Lower lobe of right lung (tissue), 2 donors: Measurements from ENCODE around the gene NKD1. TPM values are rescaled to one million over a fixed set of nuclear protein-coding genes. Genes with fewer than 3 reads are reported as not detected.

ENCODE experiments used
- ATAC-seq, 2 donors: fragments of 200-7000 bp; cut with Tn5 transposase; one replicate each; pipeline ENCODE4 v1.9.1; 2020 to 2022; ENCODE audit warnings: mild to moderate bottlenecking in 2 of 2, moderate library complexity in 2 of 2
- DNase-seq: peaks from one replicate; pipeline ENCODE4 v3.0.0-alpha.2; 2020
- H3K27ac ChIP-seq: fragments of 200-600 bp; one replicate; pipeline ENCODE4 v1.8.0; 2022
- H3K27me3 ChIP-seq: fragments of 200-600 bp; one replicate; pipeline ENCODE4 v1.8.0; 2022; ENCODE audit warnings: low read depth
- H3K36me3 ChIP-seq: fragments of 200-600 bp; one replicate; pipeline ENCODE4 v1.8.0; 2022; ENCODE audit warnings: mild to moderate bottlenecking
- H3K4me1 ChIP-seq: fragments of 200-600 bp; one replicate; pipeline ENCODE4 v1.8.0; 2022
- H3K4me3 ChIP-seq: fragments of 200-600 bp; one replicate; pipeline ENCODE4 v1.8.0; 2022; ENCODE audit warnings: mild to moderate bottlenecking
- H3K9me3 ChIP-seq: fragments of 200-600 bp; one replicate; pipeline ENCODE4 v1.8.0; 2022
- intact Hi-C: fragments of 100-400 bp; cut with DNase I; formaldehyde crosslinking; loops from one replicate; pipeline ENCODE4 v1.11.0; 2022
- total RNA-seq: library from RNA; stranded (reverse); fragmentation: NEBNext Ultra II Directional; extraction: Animal tissue kit (Norgen Biotek cat#: 25700); gene quantifications from one replicate; pipeline ENCODE4 v1.2.1, GENCODE V29; 2021
- TF ChIP-seq, protein P1 (sequence below): fragments of 200-600 bp; IDR thresholded peaks from one replicate; pipeline ENCODE4 v1.8.0; 2022; ENCODE audit warnings: antibody characterized with exemption, mild to moderate bottlenecking
- donor health status: DM: no; HTN: yes; CAD: no; lungs with severe emphysema.

NKD1 gene
- total RNA-seq, 1 donor from 2014 or later = 30.7 TPM

DNA sequence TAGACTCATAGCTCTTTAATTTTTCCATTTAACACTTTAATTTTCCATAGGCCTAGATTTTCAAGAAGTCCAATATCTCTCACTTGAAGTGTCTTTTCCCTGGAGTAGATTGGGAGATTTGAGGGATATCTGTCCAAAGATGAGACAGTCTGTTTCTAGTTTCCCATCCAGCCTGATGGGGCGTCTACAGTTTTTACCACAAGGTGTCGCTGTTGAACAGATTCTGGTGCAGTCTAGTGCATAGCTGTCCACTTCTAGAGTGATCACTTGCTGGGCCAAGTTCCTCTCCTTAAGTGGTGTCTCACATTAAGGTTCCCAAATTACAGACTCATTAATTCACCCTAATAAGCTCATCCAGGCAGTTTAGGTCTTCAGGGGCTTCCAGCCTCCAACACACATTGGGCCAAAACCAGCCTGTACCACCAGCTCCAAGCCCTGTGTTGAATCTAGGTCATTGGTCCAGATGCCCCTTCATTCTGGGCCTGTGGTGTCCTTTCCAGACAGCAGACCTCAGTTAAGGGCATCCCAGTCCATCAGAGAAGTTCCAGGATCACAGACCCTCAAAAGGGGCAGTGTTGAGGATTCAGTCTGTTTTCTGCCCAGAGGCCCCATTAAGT lies 123.6 kb downstream of the NKD1 start:
- ATAC-seq = no peak
- H3K36me3 ChIP-seq = peaks cover 15% of the 10 kb centered on the region
- TF ChIP-seq, protein P1, sequence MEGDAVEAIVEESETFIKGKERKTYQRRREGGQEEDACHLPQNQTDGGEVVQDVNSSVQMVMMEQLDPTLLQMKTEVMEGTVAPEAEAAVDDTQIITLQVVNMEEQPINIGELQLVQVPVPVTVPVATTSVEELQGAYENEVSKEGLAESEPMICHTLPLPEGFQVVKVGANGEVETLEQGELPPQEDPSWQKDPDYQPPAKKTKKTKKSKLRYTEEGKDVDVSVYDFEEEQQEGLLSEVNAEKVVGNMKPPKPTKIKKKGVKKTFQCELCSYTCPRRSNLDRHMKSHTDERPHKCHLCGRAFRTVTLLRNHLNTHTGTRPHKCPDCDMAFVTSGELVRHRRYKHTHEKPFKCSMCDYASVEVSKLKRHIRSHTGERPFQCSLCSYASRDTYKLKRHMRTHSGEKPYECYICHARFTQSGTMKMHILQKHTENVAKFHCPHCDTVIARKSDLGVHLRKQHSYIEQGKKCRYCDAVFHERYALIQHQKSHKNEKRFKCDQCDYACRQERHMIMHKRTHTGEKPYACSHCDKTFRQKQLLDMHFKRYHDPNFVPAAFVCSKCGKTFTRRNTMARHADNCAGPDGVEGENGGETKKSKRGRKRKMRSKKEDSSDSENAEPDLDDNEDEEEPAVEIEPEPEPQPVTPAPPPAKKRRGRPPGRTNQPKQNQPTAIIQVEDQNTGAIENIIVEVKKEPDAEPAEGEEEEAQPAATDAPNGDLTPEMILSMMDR = peak; percentile 50
- no peaks in the 10 kb centered on the region for H3K27me3 ChIP-seq
- peaks cover 23% of the 10 kb centered on the region for H3K9me3 ChIP-seq
- peak; percentile 31 for DNase-seq
- no peak overlapping the region for H3K27ac ChIP-seq
- intact Hi-C loops = no loop called here
- H3K4me1 ChIP-seq = peaks cover 15% of the 10 kb centered on the region
- no peak overlapping the region for H3K4me3 ChIP-seq

DNA sequence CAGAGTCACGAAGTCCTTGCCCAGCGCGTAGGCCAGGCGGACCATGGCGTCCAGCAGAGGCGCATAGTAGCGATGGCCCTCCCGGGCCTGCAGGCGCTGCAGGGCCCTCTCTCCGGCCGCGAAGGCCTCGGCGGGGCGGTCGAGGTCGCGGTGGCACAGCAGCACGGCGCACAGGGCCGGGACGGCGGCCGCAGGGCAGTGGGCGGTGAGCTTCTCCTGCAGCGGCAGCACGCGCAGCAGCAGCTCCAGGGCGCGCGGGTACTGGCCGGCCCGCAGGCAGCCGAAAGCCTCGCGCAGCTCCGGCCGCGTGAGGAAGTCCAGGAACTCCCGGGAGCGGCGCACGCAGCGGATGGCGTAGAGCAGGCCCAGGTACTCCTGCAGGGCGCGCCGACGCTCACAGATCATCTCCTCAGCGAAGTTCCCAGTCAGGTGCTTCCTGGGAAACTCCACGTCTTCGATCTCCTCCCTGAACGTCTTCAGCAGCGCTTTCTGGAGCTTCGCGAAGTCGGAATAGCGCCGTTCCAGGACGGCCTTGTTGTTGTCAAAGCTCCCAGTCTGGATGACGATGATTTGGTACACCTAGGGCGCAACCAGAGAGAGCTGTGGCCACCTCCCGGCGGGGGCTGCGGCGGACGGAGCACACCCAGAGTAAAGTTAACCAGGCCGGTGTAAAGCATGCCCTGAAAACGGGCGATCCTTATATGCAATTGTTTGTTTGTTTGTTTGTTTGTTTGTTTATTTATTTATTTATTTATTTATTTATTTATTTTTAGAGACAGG lies 125.5 kb downstream of the NKD1 start:
- TF ChIP-seq, protein P1 = no peak
- no peak for ATAC-seq

DNA sequence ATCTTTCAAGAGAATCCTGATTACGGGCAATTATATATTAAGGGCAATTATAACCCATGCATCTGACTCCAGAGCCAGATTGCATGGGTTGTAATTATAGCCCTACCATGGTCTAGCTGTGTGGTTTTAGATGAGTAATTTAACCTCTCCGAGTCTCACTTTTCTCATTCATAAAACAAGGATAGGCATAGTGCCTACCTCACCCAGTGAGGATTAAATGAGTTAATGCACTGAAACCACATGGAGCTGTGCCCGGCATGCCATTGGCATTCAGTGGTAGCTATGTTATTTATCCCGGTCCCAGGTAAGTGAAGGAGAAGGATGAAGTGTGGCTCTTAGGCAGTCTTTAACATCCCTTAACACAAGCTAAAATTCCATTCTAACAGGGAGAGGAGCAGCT lies 126.6 kb downstream of the NKD1 start:
- DNase-seq (peak; percentile 32), ATAC-seq (peak in 1 of 2 donors; percentile 28)
- H3K4me3 ChIP-seq = no peak overlapping the region
- peaks cover 18% of the 10 kb centered on the region for H3K36me3 ChIP-seq
- TF ChIP-seq, protein P1 = no peak
- intact Hi-C loops = no loop called here
- no peaks in the 10 kb centered on the region for H3K27me3 ChIP-seq
- peaks cover 20% of the 10 kb centered on the region for H3K4me1 ChIP-seq
- H3K9me3 ChIP-seq = peaks cover 23% of the 10 kb centered on the region
- H3K27ac ChIP-seq = no peak overlapping the region

More for the DNA sequence above, 125.5 kb downstream of the NKD1 start:
- peaks cover 8% of the 10 kb centered on the region for H3K4me1 ChIP-seq
- peaks cover 23% of the 10 kb centered on the region for H3K9me3 ChIP-seq
- peaks cover 18% of the 10 kb centered on the region for H3K36me3 ChIP-seq
- H3K27ac ChIP-seq = no peak overlapping the region
- intact Hi-C loops = no loop called here
- no peak overlapping the region for H3K4me3 ChIP-seq
- H3K27me3 ChIP-seq = no peaks in the 10 kb centered on the region
- peak; percentile 45 for DNase-seq

DNA sequence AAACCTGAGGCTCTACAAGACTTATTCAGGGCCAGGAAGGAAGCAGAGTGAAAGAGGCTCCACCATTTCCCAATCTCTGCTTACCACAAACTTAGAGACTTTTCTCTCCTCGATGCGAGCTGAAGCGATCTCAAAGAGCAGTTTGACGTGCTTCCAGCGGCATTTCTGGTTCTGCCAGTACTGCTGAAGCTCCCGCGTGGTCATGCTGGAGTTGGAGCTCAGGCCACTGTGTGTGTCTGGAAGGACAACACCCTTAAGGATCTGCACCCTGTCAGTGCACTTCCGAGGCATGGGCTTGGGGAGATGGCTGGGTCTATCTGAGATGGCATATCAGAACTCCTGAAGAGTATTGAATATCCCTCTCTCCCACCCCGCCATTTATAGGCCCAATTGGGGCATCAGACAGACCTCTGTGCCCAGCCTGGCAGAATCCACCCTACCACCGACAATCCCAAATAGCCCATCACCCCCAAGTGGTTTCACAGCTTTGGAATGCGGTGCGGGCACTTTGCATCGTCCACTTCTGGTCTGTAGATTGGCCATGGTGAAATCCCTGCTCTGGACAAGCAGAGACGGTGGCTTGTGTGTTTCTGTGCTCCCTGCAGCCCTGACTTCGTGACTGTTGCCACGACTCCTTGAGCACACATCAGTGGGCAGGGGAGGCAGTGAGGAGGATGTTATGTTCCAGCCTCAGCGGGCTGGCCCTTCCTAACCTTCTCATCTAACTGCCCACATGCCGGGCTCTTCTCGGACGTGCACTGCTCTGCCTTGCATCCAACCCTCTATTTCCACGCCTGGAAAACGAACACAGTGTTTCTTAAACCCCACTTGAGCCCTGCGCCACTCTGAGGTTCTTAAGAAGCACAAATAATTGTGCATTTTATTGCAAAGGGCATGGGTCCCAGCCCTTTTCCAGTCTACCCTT lies 127.8 kb downstream of the NKD1 start:
- Histone ChIP-seq H3K27me3 (no peaks in the 10 kb centered on the region), H3K27ac (peak overlapping the region; percentile 28), H3K36me3 (peaks cover 18% of the 10 kb centered on the region), H3K4me3 (no peak overlapping the region), H3K9me3 (peaks cover 23% of the 10 kb centered on the region), H3K4me1 (peaks cover 22% of the 10 kb centered on the region)
- DNase-seq (peak; percentile 64), ATAC-seq (peak; percentile 73 to 74)
- TF ChIP-seq, protein P1 = no peak
- intact Hi-C loops = no loop called here

DNA sequence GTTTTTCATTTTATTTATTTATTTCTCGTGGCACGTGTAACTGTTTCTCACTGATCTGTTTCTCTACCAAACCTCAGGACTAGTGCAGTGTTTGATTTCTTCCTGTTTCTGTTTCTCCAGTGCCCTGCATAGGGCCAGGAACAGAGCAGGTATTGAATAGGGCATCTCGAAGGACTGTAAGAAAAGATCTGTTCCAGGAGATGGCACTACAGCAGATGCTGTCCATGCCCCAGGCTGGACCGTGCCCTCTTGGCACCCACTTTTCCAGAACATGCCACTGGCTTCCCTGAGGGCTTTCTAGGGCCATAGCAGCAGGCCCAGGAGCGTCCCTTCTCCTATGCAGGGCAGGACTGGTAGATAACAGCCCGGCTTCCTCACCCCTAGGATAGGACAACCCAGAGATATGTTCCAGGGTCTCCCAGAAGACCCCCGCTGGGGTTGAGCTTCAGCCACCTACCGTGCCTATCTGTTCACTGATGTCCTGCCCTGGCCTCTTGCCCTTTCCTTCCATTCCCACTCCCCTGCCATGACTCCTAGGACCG lies 128.6 kb downstream of the NKD1 start:
- no peak overlapping the region for H3K27ac ChIP-seq
- peaks cover 18% of the 10 kb centered on the region for H3K36me3 ChIP-seq
- DNase-seq (peak; percentile 18), ATAC-seq (no peak)
- TF ChIP-seq, protein P1 = no peak
- H3K4me1 ChIP-seq = peaks cover 24% of the 10 kb centered on the region
- no peaks in the 10 kb centered on the region for H3K27me3 ChIP-seq
- H3K9me3 ChIP-seq = peaks cover 18% of the 10 kb centered on the region
- H3K4me3 ChIP-seq = no peak overlapping the region
- intact Hi-C loops = no loop called here
